ENCODE results near the gene PIGN. TPM values are rescaled to one million over a fixed set of nuclear protein-coding genes. Genes with fewer than 3 reads are reported as not detected.

The PIGN gene
- total and polyA plus RNA-seq, 2 donors (not counting 1 experiment from before 2014, with no cell fraction given), result 2.7 to 37.3 TPM

GRCh38 chr18:62018034-62018758, 168.7 kb downstream of the PIGN start:
- intact Hi-C loops (cut with micrococcal nuclease), result no loop called here
- Histone ChIP-seq H3K36me3 (replicated peaks in 1 of 2; ENCODE audit: control extremely low read depth in 1 of 2, control insufficient read depth in 1 of 2, extremely low read depth in 1 of 2, insufficient read depth in 2 of 2, low read length in 1 of 2) (no peaks in the 10 kb centered on the region), H3K79me2 (ENCODE audit: control insufficient read depth, insufficient read depth, low read length) (no peaks in the 10 kb centered on the region), H3K4me1 (ENCODE audit: control insufficient read depth in 2 of 2, insufficient read depth in 2 of 2, low read length in 2 of 2) (no peaks in the 10 kb centered on the region), H3K4me3 (ENCODE audit: control extremely low read depth in 1 of 5, extremely low read depth in 1 of 5, insufficient read depth in 1 of 5, low read depth in 2 of 5, low read length in 4 of 5) (no peak overlapping the region), H3K9me3 (ENCODE audit: control extremely low read depth in 1 of 3, control insufficient read depth in 2 of 3, insufficient read depth in 1 of 3, low read length in 2 of 3) (peaks cover 0 to 2% (median 0%) of the 10 kb centered on the region in 3 donors), H3K27ac (ENCODE audit: low read length in 2 of 2) (no peak overlapping the region), H3K4me2 (replicated peaks; ENCODE audit: low read depth, low read length, poor library complexity, severe bottlenecking) (no peak overlapping the region), H4K20me1 (ENCODE audit: control insufficient read depth, insufficient read depth, low read length, poor library complexity, severe bottlenecking) (no peaks in the 10 kb centered on the region), H3K27me3 (replicated peaks in 1 of 4; ENCODE audit: control extremely low read depth in 1 of 4, control insufficient read depth in 3 of 4, insufficient read depth in 4 of 4, low read length in 3 of 4) (no peaks in the 10 kb centered on the region), H3K9ac (ENCODE audit: low read length) (no peak overlapping the region), H2AFZ (ENCODE audit: insufficient read depth, low read depth, low read length, poor library complexity, severe bottlenecking) (no peak overlapping the region)
- ATAC-seq (ENCODE audit: low read depth), result no peak
- TF ChIP-seq EZH2 (IDR thresholded peaks at IDR 0.05; ENCODE audit: borderline replicate concordance, insufficient read depth, low read depth, low read length, poor library complexity, severe bottlenecking), result no peak
- no peak for TF ChIP-seq CTCF (IDR thresholded peaks at IDR 0.05)
- H3K27ac Mint-ChIP-seq, result no peak overlapping the region
- DNase-seq, result no peak
- WGBS (ENCODE audit: insufficient coverage), result 89% methylated on average over 9 of the region's 9 CpGs
- H3K4me3 Mint-ChIP-seq, result no peak overlapping the region
- POLR2A ChIA-PET, result no interaction called here
- H3K27me3 Mint-ChIP-seq, result peaks cover 15% of the 10 kb centered on the region
- CTCF ChIA-PET, result no interaction called here
- no peaks in the 10 kb centered on the region for H3K4me1 Mint-ChIP-seq
- no peaks in the 10 kb centered on the region for H3K9me3 Mint-ChIP-seq (ENCODE audit: insufficient read depth)

- CTCF ChIA-PET, result no interaction called here
Measured at GRCh38 chr18:62017618-62018017, 169.2 kb downstream of the PIGN start.

More at GRCh38 chr18:62017618-62018017, 169.2 kb downstream of the PIGN start:
- TF ChIP-seq CTCF (IDR thresholded peaks at IDR 0.05) (no peak), EZH2 (IDR thresholded peaks at IDR 0.05; ENCODE audit: borderline replicate concordance, insufficient read depth, low read depth, low read length, poor library complexity, severe bottlenecking) (no peak)
- Histone ChIP-seq H3K36me3 (replicated peaks in 1 of 2; ENCODE audit: control extremely low read depth in 1 of 2, control insufficient read depth in 1 of 2, extremely low read depth in 1 of 2, insufficient read depth in 2 of 2, low read length in 1 of 2) (no peaks in the 10 kb centered on the region), H3K4me1 (ENCODE audit: control insufficient read depth in 2 of 2, insufficient read depth in 2 of 2, low read length in 2 of 2) (no peaks in the 10 kb centered on the region), H3K9me3 (ENCODE audit: control extremely low read depth in 1 of 3, control insufficient read depth in 2 of 3, insufficient read depth in 1 of 3, low read length in 2 of 3) (no peaks in the 10 kb centered on the region), H3K27me3 (replicated peaks in 1 of 4; ENCODE audit: control extremely low read depth in 1 of 4, control insufficient read depth in 3 of 4, insufficient read depth in 4 of 4, low read length in 3 of 4) (no peaks in the 10 kb centered on the region), H2AFZ (ENCODE audit: insufficient read depth, low read depth, low read length, poor library complexity, severe bottlenecking) (no peak overlapping the region), H3K27ac (ENCODE audit: low read length in 2 of 2) (no peak overlapping the region), H3K9ac (ENCODE audit: low read length) (no peak overlapping the region), H3K4me2 (replicated peaks; ENCODE audit: low read depth, low read length, poor library complexity, severe bottlenecking) (no peak overlapping the region), H4K20me1 (ENCODE audit: control insufficient read depth, insufficient read depth, low read length, poor library complexity, severe bottlenecking) (no peaks in the 10 kb centered on the region), H3K4me3 (ENCODE audit: control extremely low read depth in 1 of 5, extremely low read depth in 1 of 5, insufficient read depth in 1 of 5, low read depth in 2 of 5, low read length in 4 of 5) (no peak overlapping the region), H3K79me2 (ENCODE audit: control insufficient read depth, insufficient read depth, low read length) (no peaks in the 10 kb centered on the region)
- Mint-ChIP-seq H3K27ac (no peak overlapping the region), H3K27me3 (peaks cover 15% of the 10 kb centered on the region), H3K9me3 (ENCODE audit: insufficient read depth) (no peaks in the 10 kb centered on the region), H3K4me1 (no peaks in the 10 kb centered on the region), H3K4me3 (no peak overlapping the region)
- ATAC-seq (ENCODE audit: low read depth) (no peak), DNase-seq (no peak)
- POLR2A ChIA-PET, result no interaction called here
- intact Hi-C loops (cut with micrococcal nuclease), result no loop called here
- 93% methylated on average over 4 of the region's 6 CpGs for WGBS (ENCODE audit: insufficient coverage)

Data from B cell (primary cell).